Prostate gland (tissue), 2 donors: Measurements from ENCODE around the gene CD52. TPM values are rescaled to one million over a fixed set of nuclear protein-coding genes. Genes with fewer than 3 reads are reported as not detected.

Experiments
- DNase-seq: peaks from one replicate; pipeline ENCODE4 v3.0.0-alpha.2; 2019; ENCODE audit warnings: low spot score
- H3K27ac ChIP-seq, 2 donors: fragments of 200-600 bp; sonication (generic); 2 replicates each; pipeline ENCODE4 v1.5.1; 2017 to 2019
- H3K27me3 ChIP-seq: fragments of 200-600 bp; sonication (generic); replicated peaks from 2 replicates; pipeline ENCODE4 v1.5.1; 2019; ENCODE audit not compliant: insufficient read depth
- H3K36me3 ChIP-seq, 2 donors: fragments of 200-600 bp; sonication (generic); 1 replicate in 1 of 2; 2 replicates in 1 of 2; pipeline versions ENCODE4 v1.5.1 to v1.8.1; 2017 to 2019
- H3K4me1 ChIP-seq: fragments of 200-600 bp; sonication (generic); replicated peaks from 2 replicates; pipeline ENCODE4 v1.5.1; 2019
- H3K4me3 ChIP-seq, 2 donors: fragments of 200-600 bp; sonication (generic); 2 replicates each; pipeline ENCODE4 v1.5.1; 2017 to 2019
- H3K9me3 ChIP-seq: fragments of 200-600 bp; sonication (generic); 2 replicates; pipeline ENCODE4 v1.5.1; 2017
- CTCF ChIP-seq, 4 experiments: fragments of 200-600 bp in 2 of 4; fragments of 450-650 bp in 2 of 4; sonication (generic) in 2 of 4; IDR thresholded peaks; 1 replicate in 3 of 4; 2 replicates in 1 of 4; pipeline ENCODE4 v1.5.1; 2016 to 2019; ENCODE audit warnings: antibody characterized with exemption in 4 of 4, mild to moderate bottlenecking in 2 of 4, moderate library complexity in 2 of 4
- POLR2A ChIP-seq: fragments of 450-650 bp; IDR thresholded peaks from one replicate; pipeline ENCODE4 v1.6.1; 2016; ENCODE audit warnings: antibody characterized with exemption, mild to moderate bottlenecking
- POLR2AphosphoS5 ChIP-seq: sonication (generic); formaldehyde crosslinking; IDR thresholded peaks from one replicate; pipeline ENCODE4 v1.6.1; 2017; ENCODE audit warnings: antibody characterized with exemption
- WGBS: methylation state at CpG from one replicate; pipeline ENCODE4 v1.1.5; 2018; 5-methylcytosine and 5-hydroxymethylcytosine counted together
- intact Hi-C: fragments of 100-400 bp; cut with DNase I; formaldehyde crosslinking; loops from one replicate; pipeline ENCODE4 v1.14.2; 2022
- total RNA-seq, 2 donors: library from RNA; depleted of rRNA; stranded (reverse); fragments of >200 nt; gene quantifications; one replicate each; pipeline ENCODE4 v1.1.0, GENCODE V29; 2016

CD52 gene
- total RNA-seq, 2 donors from 2014 or later = 3.2 to 5.3 TPM

GRCh38 chr1:26338670-26339069, 20.9 kb downstream of the CD52 start:
- Histone ChIP-seq H3K4me3 (no peak overlapping the region), H3K36me3 (no peaks in the 10 kb centered on the region), H3K9me3 (no peaks in the 10 kb centered on the region), H3K4me1 (no peaks in the 10 kb centered on the region), H3K27me3 (no peaks in the 10 kb centered on the region), H3K27ac (no peak overlapping the region)
- TF ChIP-seq POLR2AphosphoS5 (no peak), CTCF (IDR thresholded peaks at IDR 0.05) (no peak), POLR2A (no peak)
- intact Hi-C loops = no loop called here
- no peak for DNase-seq
- 83% methylated on average over 1 of the region's 1 CpG for WGBS

- Histone ChIP-seq H3K27me3 (no peaks in the 10 kb centered on the region), H3K4me3 (no peak overlapping the region), H3K36me3 (no peaks in the 10 kb centered on the region), H3K27ac (no peak overlapping the region), H3K4me1 (no peaks in the 10 kb centered on the region), H3K9me3 (no peaks in the 10 kb centered on the region)
- intact Hi-C loops = no loop called here
- no peak for TF ChIP-seq POLR2A
- TF ChIP-seq POLR2AphosphoS5 = no peak
- TF ChIP-seq CTCF (IDR thresholded peaks at IDR 0.05) = no peak
- 73% methylated on average over 4 of the region's 4 CpGs for WGBS
- no peak for DNase-seq
Observed at GRCh38 chr1:26340047-26340481, 22.3 kb downstream of the CD52 start.

DNA sequence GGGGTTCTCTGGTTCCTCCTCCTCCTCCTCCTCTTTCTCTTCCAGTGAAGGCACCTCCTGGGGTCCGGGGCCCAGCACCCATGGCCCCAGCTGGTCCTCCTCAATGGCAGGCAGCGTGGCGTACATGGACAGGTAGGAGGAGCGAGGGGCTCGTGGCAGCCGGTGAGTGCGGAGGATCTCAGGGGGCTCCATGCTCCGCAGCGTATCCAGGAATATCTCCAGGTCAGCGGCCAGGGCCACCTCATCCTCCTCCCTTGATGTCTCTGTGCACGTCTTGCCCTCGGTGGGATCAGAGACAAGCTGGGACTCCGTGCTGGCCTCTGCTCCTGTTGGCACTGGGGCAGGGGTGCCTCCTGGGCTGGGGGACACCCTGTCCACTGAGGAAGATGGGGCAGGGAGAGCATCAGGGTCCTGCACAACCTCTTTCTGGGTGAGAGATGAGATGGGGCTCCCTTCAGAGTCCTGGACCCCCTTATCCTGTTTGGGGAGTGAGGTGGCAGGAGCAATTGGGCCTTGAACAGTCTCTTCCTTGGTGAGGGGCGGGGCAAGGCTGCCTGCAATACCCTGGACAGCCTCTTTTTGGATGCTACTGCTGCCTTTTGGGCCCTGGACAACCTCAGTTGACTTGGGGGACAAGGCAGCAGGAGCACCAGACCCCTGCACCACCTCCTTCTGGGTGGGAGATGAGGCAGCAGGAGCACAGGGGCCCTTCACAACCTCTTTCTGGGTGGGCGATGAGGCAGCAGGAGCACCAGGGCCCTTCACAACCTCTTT, 26.6 kb downstream of the CD52 start:
- Histone ChIP-seq H3K27me3 (no peaks in the 10 kb centered on the region), H3K27ac (no peak overlapping the region), H3K36me3 (no peaks in the 10 kb centered on the region), H3K4me1 (no peaks in the 10 kb centered on the region), H3K9me3 (no peaks in the 10 kb centered on the region), H3K4me3 (no peak overlapping the region)
- TF ChIP-seq CTCF (IDR thresholded peaks at IDR 0.05) (no peak), POLR2A (no peak), POLR2AphosphoS5 (no peak)
- no peak for DNase-seq
- intact Hi-C loops = no loop called here
- WGBS = 85% methylated on average over 15 of the region's 15 CpGs

- Histone ChIP-seq H3K4me3 (no peak overlapping the region), H3K9me3 (no peaks in the 10 kb centered on the region), H3K27me3 (no peaks in the 10 kb centered on the region), H3K36me3 (no peaks in the 10 kb centered on the region), H3K4me1 (no peaks in the 10 kb centered on the region), H3K27ac (no peak overlapping the region)
- WGBS = 73% methylated on average over 15 of the region's 15 CpGs
- TF ChIP-seq POLR2AphosphoS5 = no peak
- no peak for DNase-seq
- intact Hi-C loops = no loop called here
Observed at GRCh38 chr1:26345718-26346117, 28.0 kb downstream of the CD52 start.

GRCh38 chr1:26346274-26347033, 28.7 kb downstream of the CD52 start:
- TF ChIP-seq CTCF (IDR thresholded peaks at IDR 0.05) (no peak), POLR2A (no peak)
- no peak overlapping the region for H3K27ac ChIP-seq
- H3K36me3 ChIP-seq = no peaks in the 10 kb centered on the region
- WGBS = 72% methylated on average over 10 of the region's 10 CpGs
- H3K9me3 ChIP-seq = no peaks in the 10 kb centered on the region
- no peak for DNase-seq
- H3K27me3 ChIP-seq = no peaks in the 10 kb centered on the region
- no peak overlapping the region for H3K4me3 ChIP-seq
- intact Hi-C loops = no loop called here
- H3K4me1 ChIP-seq = no peaks in the 10 kb centered on the region
